ENCODE results near the gene HMX1.

Gene HMX1

DNA sequence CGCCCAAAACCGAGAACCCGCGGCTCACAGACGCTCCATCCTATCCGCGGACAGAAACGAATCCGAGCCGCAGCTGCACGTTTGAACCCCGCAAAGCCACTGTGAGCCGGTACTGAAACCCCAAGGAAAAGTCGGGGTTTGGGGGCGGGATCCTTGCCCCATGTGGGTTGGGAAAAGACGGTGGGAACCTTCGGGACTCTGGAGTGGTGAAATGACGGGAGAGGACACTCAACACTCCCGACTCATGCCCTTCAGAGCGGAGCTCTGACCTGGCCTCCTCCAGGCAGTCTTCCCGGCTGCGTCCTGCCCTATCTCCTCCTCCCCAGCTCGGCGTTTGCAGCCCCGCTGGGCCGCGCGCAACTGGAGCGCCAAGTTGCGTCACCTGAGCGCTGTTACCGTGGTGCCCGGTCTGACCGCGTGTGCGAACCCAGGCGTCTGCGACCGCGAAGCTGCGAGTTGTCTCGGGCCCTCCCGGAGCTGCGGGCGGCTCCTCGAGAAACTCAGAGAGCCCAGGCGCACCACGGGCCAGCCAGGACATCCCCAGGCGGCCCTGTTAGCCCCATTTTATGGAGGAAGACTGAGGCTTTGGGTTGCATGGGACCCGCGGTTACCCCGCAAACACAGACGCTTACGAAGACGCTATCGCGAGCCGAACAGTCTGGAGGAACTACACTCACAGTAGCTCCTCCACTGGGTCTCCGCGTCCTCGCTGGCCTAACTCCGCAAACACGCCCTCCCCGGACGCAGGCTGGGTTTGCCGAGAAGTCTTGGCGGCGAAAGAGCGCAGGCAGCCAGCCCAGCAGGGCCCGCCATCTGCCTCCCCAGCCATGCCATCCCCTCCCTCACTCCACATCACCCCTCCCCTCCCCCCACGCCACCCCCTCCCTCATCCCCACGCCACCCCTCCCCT lies 20.3 kb upstream of the HMX1 start:
- no peak for DNase-seq

- DNase-seq = no peak
Measured at GRCh38 chr4:8891255-8891645, 19.6 kb upstream of the HMX1 start.

DNA sequence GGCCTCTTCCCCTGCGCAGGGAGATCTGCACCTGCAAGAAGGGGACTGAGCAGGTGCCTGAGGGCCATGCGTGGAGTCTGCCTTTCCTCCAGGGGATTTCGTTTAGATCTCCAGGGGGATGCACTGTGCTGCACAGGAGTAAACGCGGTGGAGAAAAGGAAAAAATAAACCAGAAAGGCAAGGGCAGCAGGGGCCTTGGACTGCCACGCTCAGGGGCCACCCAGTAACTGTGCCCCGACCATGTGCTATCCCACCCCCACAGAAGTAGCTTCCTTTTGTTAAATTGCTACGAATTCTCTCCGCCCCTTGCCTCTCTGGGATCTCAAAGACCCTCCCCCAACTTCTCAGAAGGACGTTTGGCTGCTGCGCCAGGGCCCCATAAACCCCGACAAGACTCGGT lies 17.2 kb upstream of the HMX1 start:
- DNase-seq = no peak

DNA sequence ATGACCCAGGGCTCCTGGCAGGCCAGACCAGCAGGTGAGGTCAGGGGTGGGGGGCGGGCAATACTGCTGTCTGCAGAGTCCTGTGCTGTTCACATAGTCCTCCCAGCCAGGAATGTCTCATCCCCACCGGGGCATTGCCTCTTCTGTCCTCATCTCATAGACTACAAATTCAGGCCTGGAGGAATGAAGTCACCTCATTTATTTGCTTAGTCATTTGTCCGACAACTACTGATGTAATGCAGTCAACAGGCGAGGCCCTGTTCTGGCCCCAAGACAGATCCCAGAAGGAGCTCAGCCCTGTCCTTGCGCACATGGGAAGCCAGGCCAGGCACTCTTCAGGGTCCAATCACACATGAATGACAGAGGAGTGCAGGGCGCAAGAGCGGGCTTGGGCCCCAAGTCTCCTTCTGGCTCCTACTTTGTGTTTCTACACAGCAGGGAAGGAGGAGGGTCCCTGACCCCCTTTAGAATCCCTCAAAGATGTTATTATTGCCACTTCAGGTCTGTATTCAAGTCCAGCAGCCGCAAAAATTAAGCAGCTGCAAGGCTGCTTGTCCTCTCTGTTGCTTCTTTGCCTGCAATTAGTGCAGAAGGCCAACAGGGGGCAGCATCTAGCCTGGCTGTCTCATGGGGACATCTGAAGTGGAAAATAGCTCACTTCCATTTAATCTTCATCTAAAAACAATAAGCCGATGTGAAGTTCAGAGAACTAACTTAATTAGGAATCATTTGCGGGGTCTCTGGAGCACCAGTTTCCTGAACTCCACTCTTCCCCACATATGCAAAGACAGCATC lies 15.2 kb upstream of the HMX1 start:
- DNase-seq = no peak

DNA sequence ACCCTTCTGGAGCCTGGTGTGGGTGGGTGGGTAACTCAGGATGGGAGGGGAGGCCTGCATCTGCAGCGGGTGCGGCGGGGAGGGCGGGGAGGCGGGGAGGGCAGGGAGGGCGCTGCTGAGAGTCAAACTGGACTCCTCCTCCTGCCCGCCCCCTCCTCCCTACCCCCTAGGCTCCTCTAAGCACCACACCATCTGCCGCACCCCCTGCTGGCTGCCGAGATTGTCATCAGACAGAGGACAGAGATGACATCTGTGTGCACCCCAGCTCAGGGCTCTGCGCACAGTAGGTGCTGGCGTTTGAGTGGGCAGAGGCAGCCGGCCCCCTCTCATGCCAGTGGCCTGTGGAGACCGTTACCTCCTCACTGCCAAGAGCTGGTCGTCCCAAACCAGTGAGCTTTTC lies 10.6 kb upstream of the HMX1 start:
- no peak for DNase-seq

DNA sequence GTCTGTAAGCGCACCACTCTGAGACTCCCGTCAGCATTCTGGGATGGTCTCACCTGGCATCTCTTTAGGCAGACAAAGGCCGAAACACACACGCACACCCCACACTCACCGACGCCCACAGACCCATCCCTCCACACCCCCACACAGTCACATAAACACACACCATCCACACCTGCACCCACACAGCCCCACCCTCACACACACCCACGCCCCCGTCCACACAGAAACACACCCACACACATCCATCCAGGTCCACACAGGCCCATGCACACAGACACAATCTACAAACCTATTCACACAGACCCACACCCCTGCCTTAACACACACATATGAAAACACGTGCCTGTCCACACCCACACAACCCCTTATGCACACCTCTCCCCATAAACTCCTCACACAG lies 9.2 kb upstream of the HMX1 start:
- DNase-seq = no peak

GRCh38 chr4:8879574-8879973 lies 7.9 kb upstream of the HMX1 start:
- no peak for DNase-seq

DNA sequence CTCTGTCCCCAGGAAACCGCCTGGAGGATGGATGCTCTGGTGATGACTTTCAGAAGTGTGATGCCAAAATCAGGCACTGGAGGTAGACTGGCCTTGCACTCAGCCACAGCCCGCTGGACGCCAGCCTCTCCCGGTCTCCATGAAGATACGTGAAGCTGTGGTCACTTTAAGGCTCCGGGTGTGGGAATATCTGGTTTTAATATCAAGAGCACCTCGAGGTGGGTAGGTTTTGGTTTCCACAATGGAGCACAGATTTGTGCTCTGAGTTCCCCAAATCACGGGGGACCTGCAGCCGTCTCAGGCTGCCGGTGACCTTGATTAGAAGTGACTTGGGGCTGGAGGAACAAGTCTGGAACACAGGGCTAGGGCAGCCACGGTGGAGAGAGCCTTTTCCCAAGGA lies 6.8 kb upstream of the HMX1 start:
- DNase-seq = no peak

DNA sequence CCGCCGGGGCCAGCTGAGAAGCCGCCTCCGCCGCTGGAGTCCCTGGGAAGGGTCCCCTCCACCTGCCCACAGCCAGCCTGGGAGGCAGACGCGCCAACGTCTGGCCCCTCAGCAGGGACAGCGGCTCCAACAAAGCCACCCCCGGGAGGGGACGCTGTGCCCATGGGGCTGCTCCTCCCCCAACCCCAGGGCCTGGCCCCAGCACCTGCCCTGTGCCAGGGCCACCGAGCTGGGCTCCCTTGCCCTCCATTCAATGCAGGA lies 6.1 kb upstream of the HMX1 start:
- no peak for DNase-seq

DNA sequence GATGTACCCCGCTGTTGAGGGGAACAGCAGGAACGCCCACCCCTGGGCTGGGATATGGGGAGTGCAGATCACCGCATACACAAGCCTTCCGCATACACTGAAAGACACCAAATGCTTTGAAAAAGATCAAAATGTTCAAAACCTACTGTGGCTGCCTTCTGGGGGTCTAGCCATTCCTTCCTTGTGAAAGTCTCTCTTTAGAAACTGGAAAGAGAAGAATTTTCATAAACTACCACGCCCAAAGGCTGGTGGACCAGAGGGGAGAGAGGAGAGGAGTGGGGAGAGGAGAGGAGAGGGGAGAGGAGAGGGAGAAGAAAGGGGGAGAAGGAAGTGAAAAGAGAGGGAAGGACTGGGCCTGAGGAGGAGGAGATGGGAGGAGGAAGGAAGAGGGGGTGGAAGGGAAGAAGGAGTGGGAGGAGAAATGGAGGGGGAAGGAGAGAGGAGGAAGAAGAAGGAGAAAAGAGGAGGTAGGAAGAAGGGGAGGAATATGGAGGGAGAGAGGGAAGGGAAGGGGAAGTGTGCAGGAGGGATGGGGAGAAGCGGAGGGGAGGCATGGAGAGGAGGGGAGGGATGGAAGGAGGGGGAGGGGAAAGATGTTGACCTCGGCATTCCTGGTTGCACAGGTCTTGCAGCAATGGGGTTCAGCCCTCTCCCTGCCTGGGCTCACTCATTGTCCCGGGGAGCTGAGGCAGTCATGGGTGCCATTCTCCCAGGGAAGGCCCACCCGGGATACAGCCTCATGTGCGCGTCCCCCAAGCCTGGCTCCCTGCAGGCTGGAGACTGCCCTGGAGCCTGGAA lies 5.5 kb upstream of the HMX1 start:
- no peak for DNase-seq

DNA sequence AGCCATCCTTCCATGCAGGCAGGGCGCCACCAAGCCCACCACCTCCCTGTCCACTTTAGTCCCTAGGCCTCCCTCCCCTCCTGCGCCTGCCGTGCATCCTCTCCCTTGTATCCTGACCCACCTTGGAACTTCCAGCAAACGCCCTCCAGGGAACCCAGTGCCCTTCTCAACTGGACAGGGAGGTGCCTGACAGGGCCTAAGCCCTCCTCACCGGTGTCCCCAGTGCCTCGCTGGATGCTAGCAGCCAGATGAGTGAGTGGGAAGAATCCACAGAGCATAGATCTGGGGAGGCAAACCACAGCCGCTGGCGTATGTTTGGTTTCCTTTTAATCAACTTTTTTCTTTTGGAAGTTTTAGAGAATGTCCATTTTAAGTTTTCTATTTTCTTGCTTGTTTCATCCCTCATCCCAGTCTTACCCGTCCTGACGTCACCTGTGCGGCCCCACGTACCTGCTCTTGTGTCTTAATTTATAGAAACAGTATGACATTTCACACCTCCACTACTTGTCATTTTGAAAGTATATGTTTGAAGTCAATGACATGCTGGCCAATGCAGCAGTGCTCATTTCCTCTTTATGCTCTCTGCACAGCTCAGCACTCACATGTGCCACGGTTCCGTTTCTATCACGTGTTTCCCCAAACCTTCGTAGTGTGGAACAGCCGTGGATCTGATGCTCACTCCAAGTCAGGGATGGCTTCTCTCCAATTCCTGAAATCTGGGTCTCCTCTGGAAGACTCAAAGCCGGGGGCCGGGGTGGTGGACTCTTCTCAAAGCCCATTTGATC lies 3.4 kb upstream of the HMX1 start:
- DNase-seq = no peak

DNA sequence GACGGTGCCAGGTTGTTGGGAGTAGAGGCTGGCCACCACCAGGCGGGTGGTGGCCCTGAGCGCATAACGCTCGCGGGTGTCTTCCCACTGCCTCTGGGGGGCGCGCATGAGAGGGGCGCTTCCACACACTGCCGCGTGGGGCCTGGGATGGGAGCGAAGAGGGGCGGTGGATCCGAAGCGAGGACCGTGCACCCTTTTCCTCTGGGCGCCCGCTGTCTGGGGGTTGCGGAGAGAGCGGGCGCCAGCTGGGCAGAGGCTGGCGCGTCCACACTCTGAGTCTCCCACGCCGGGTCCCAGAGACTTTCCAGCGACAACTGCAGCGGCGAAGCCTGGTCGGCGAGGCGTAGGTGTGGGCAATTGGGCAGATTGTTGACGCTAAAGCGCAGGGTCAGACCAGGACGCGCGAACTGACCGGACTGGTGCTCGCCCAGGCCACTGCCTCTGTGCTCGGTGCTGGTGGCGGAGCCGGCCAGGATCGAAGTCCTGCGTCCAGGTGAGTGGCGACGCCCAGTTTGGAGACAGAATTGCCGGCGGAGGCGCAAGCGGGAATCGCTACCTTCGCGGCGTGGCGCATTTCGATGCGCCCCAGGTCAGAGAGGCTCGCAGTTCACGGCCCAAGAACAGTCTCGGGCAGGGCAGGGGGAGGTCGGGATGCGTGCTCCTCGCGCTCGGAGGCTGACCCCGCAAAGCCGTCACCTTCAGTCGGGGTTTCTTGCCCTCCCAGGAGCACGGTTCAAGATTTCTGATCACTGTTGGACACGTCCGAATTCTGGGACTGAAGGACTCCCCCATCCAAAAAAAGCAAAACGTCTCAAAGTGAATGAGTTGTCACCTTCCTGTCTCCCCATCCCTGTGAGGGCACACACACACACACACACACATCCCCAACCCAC lies 2.6 kb upstream of the HMX1 start:
- DNase-seq = no peak

- no peak for DNase-seq
Measured at GRCh38 chr4:8872402-8873291, 1.0 kb upstream of the HMX1 start.

DNA sequence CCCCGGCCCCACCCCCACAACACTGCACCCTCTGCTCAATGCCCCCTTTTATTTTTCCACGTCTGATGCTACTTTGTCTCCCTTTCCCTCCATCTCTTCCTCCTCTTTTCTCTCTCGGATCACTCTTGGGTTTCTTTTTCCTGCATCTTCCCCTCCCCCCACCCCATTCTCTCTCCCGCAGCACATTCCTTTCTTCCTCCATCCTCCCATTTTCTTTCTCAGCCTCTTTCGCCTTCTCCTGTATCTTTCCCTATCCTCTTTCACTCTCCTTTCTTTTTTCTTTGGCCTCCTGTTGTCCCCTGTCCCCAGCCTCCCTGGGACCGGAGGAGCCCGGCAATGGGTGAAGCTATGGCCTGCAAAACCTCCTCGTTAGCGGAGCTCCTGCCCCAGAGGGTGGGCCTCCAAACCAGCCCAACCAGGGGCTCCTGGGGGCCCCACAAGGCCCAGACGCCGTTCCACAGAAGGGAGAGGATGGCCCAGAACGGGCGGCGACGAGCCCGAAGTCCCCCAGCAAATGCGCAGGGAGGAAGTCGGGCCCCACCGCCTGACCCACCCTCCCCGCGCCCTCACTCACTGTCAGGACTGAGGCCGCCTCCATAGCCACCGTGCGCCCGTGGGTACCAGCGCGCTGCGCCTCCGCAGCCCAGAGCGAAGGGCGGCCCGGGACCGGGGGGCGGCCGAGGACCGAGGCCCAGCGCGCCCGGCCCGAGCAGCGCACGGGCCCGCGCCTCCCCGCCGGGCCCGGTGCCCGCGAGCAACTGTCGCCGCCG lies 807 bp downstream of the HMX1 start:
- DNase-seq = no peak

DNA sequence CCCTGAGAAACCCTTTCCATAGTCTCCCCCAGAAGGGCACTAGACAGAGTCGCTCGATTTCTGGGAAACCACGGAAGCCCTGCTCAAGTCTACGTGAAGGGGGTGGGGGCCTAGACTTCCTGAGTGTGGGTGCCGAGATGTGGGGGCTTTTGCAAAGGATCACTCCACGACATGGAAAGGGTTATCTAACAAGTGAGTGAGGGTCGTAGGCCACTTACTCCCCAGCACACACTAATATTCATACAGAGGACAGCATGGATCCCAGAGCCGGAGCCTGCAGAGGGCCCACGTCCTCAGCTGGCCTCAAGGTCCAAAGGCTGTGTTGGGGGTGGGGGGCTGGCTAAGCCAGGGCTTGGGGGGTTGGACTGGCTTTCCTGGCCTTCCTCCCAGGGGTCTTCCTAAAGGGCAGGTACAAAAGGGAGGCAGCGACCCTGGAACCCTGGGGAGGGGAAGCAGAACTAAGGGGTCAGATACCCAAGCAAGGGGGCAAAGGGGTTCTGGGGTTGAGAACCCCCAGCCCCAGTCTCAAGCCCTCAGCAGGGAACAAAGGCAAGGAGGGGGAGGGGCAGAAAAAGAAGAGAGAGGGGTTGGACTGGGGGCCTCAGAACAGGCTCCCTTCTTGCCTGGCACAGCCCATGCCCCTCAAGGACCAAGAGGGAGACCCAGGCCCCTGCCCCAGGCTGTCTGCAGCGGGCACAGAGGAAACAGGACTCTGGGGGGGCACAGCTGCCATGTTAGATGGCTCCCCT lies 1.6 kb downstream of the HMX1 start:
- no peak for DNase-seq

DNA sequence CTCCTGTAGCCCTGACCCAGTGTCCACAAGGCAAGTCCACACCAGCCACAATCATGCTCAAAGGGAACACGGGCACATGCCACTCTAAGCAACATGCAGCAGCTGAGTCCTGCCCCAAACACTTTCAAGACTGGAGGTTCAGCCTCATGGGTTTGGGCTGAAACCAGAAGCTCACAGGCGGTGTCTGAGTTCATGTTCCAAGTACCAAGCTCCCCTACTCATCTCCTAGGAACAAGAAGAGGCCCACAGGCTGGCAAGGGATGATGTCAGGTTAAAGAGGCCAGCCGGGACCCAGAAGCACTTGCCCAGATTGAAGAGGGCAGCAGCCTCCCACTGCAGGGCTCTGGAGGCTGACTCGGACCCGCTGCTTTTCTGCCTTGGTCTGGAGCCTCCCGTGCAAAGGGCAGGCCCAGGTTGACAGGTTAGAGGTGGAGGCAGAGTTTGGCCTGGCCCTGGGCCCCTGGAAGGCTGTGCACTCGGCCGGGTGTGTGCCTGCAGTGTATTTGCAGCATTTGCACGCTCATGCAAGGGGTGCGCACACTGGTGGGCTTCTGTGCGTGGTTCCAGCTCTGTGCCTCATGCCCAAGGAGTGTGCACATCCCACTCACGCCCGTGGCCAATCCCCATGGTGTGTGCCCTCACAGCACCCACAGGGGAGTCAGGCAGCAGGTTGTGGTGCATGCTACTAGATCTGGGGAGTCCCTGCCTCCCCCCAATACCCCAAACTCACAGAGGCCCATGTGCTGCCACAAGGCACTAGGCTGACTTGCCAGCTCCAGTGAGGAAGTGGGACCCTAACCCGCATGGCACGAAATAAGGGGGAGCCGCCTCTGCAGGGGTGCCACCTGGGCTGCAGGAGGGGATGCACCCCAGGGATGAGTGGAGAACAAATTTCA lies 2.4 kb downstream of the HMX1 start:
- no peak for DNase-seq

GRCh38 chr4:8868321-8869001 lies 3.2 kb downstream of the HMX1 start:
- no peak for DNase-seq

Measured in stimulated activated CD4-positive, alpha-beta T cell treated with anti-CD3 and anti-CD28 coated beads, Interleukin-12 subunit alpha, Interleukin-12 subunit beta, amount 100 ng/mL, for 4 hours (primary cell).